HEK293T (cell line): Measurements from ENCODE around the gene PROK1.

ENCODE experiments used
- BHLHE40 ChIP-seq: fragments of 450-650 bp; IDR thresholded peaks from 2 replicates; pipeline ENCODE4 v1.6.1; 2016; ENCODE audit warnings: mild to moderate bottlenecking, moderate library complexity, borderline replicate concordance
- ELF4 ChIP-seq: fragments of 450-650 bp; IDR thresholded peaks from 2 replicates; pipeline ENCODE4 v1.6.1; 2017; ENCODE audit warnings: antibody characterized with exemption
- FOXA1 ChIP-seq: fragments of 450-650 bp; IDR thresholded peaks from 2 replicates; pipeline ENCODE4 v1.6.1; 2016; ENCODE audit warnings: mild to moderate bottlenecking
- FOXK2 ChIP-seq: fragments of 450-650 bp; IDR thresholded peaks from 2 replicates; pipeline ENCODE4 v1.6.1; 2016; ENCODE audit warnings: mild to moderate bottlenecking
- FOXM1 ChIP-seq: fragments of 450-650 bp; IDR thresholded peaks from 2 replicates; pipeline ENCODE4 v1.6.1; 2017; ENCODE audit warnings: mild to moderate bottlenecking, borderline replicate concordance
- HDGF ChIP-seq: fragments of 450-650 bp; IDR thresholded peaks from 2 replicates; pipeline ENCODE4 v1.6.1; 2017; ENCODE audit warnings: antibody characterized with exemption, borderline replicate concordance
- L3MBTL2 ChIP-seq: fragments of 450-650 bp; conservative IDR thresholded peaks from 2 replicates; pipeline ENCODE4 v1.6.1; 2016; ENCODE audit warnings: mild to moderate bottlenecking
- NFRKB ChIP-seq: fragments of 450-650 bp; IDR thresholded peaks from 2 replicates; pipeline ENCODE4 v1.6.1; 2016; ENCODE audit warnings: mild to moderate bottlenecking, moderate library complexity
- SP1 ChIP-seq: fragments of 450-650 bp; IDR thresholded peaks from 2 replicates; pipeline ENCODE4 v1.6.1; 2017
- SUZ12 ChIP-seq: fragments of 450-650 bp; IDR thresholded peaks from 2 replicates; pipeline ENCODE4 v1.6.1; 2016; ENCODE audit warnings: mild to moderate bottlenecking
- TARDBP ChIP-seq: fragments of 450-650 bp; IDR thresholded peaks from 2 replicates; pipeline ENCODE4 v1.6.1; 2016
- ZNF384 ChIP-seq: fragments of 450-650 bp; IDR thresholded peaks from 2 replicates; pipeline ENCODE4 v1.6.1; 2016
- TF ChIP-seq, protein P1 (sequence below): fragments of 450-650 bp; IDR thresholded peaks from 2 replicates; pipeline ENCODE4 v1.6.1; 2016

DNA sequence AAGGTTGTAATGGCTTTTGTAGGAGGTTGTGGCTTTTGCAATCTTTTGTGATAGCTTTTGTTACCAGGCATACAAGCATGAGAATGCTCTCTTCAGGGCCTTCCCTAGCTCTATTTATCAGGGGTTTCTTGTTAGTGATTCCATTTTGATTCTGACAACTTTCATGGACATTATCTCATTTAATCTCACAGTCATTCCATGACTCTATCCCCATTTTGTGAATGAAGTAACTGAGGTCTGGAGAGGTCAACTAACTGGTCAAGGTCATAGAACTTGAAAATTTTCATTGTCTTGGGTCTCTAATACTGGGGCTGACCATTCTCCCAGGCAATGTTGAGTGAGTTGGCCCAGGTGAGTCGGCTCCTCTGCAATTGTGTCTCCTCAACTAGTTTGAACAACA is 32.2 kb upstream of the PROK1 start:
- no peak for TF ChIP-seq SP1
- TF ChIP-seq FOXA1, result no peak
- TF ChIP-seq TARDBP, result no peak
- TF ChIP-seq, protein P1, sequence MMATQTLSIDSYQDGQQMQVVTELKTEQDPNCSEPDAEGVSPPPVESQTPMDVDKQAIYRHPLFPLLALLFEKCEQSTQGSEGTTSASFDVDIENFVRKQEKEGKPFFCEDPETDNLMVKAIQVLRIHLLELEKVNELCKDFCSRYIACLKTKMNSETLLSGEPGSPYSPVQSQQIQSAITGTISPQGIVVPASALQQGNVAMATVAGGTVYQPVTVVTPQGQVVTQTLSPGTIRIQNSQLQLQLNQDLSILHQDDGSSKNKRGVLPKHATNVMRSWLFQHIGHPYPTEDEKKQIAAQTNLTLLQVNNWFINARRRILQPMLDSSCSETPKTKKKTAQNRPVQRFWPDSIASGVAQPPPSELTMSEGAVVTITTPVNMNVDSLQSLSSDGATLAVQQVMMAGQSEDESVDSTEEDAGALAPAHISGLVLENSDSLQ, result no peak
- no peak for TF ChIP-seq SUZ12
- no peak for TF ChIP-seq ZNF384
- no peak for TF ChIP-seq ELF4
- no peak for TF ChIP-seq FOXK2
- TF ChIP-seq HDGF, result no peak
- no peak for TF ChIP-seq BHLHE40
- no peak for TF ChIP-seq FOXM1
- no peak for TF ChIP-seq NFRKB
- no peak for TF ChIP-seq L3MBTL2
